ENCODE measurements around the gene ADAD2.

Gene ADAD2

GRCh38 chr16:84227548-84227947 lies 36.6 kb downstream of the ADAD2 start:
- DNase-seq: no peak

GRCh38 chr16:84228256-84228838 lies 37.4 kb downstream of the ADAD2 start:
- DNase-seq: peak; percentile 94

GRCh38 chr16:84229471-84229870 lies 38.5 kb downstream of the ADAD2 start:
- DNase-seq: no peak

DNA sequence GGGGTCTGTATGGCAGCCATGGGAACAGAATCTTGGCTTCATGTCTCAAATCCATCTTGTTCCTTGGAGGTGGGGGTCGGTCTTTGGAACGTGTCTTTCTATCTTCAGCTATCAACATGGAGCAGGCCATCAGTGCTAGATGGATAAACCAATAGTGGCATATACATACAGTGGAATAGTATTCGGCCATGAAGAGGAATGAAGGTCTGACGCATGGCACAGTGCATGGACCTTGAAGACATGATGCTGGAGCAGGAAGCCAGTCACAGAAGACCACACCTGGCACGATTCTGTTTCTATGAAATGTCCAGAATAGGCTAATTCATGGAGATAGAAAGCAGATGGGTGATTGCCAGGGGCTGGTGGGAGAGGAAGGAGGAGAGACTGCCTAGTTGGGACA lies 41.1 kb downstream of the ADAD2 start:
- no peak for DNase-seq

GRCh38 chr16:84232969-84233368 lies 42.0 kb downstream of the ADAD2 start:
- no peak for DNase-seq

DNA sequence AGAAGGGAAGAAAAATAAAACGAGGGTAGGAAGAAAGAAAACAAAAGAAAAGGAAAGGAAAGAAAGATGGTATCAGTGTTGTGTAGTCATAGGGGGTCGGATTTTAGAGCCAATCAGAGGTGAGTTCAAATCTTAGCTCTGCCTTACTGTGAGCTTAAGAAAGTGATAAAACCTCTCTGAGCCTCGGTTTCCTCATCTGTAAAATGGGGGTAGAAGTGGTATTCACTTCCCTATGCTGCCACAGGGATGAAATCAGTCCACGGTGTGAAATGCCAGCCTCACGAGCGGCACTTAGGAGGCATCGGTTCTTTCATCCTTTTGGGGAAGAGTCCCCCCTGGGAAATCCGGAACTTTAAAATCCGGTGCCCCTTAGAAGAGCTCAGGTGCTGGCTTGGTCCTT lies 42.8 kb downstream of the ADAD2 start:
- DNase-seq: no peak

GRCh38 chr16:84234321-84235241 lies 43.6 kb downstream of the ADAD2 start:
- DNase-seq: no peak

GRCh38 chr16:84236671-84237070 lies 45.7 kb downstream of the ADAD2 start:
- no peak for DNase-seq

GRCh38 chr16:84237994-84238750 lies 47.2 kb downstream of the ADAD2 start:
- no peak for DNase-seq

DNA sequence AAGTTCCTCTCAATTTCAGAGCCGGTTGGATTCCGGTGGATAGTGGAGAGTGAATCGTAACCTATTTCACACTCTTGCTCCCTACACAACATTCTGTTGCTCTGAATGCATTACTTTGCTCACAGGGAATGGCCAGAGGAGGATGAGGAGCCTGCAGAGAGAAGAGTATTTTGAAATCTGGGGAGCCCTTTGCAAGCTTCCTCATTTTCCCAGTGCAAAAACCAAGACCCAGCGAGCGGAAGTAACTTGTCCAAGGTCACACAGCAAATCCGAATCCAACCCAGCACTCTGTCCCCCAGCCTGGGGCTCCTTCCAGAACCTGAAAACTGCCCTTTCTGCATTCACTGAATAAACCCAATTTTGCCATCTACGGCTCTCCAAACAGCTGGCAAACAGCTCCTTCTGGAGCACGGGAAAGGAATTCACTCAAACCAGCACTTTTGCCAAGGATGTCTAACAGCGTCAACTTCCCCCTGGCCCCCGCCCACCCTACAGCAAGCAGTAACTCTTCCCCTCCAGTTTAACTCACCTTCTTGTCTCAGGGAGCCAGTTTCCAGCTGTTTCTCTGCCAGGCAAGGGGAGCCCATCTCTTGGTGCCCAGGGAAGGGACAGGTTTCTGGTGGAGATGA lies 48.3 kb downstream of the ADAD2 start:
- no peak for DNase-seq

- DNase-seq: no peak
Observed at GRCh38 chr16:84239909-84240308, 49.0 kb downstream of the ADAD2 start, which contains the start of gene KCNG4. Gene KCNG4, minus strand, starts transcription at chr16:84240012. Its CDS starts 2,527 bp downstream, at chr16:84237485.

GRCh38 chr16:84240455-84240854 lies 49.5 kb downstream of the ADAD2 start:
- no peak for DNase-seq

- DNase-seq: no peak
Observed at GRCh38 chr16:84241778-84242177, 50.8 kb downstream of the ADAD2 start.

DNA sequence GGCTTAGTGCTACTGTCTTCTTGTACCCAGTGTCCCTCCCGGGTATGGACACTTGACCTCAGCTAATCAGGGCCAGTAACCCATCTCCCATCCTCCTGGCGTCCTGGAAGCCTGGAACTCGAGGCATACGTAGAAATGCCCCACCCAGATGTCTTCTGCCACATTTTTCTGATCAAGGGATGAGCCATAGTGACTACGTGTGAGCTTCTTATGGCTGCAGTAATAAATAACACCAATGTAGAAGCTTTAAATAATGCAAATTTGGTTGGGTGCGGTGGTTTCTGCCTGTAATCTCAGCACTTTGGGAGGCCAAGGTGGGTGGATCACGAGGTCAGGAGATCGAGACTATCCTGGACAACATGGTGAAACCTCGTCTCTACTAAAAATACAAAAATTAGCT lies 51.9 kb downstream of the ADAD2 start:
- DNase-seq: no peak

GRCh38 chr16:84243732-84244131 lies 52.8 kb downstream of the ADAD2 start:
- DNase-seq: no peak

DNA sequence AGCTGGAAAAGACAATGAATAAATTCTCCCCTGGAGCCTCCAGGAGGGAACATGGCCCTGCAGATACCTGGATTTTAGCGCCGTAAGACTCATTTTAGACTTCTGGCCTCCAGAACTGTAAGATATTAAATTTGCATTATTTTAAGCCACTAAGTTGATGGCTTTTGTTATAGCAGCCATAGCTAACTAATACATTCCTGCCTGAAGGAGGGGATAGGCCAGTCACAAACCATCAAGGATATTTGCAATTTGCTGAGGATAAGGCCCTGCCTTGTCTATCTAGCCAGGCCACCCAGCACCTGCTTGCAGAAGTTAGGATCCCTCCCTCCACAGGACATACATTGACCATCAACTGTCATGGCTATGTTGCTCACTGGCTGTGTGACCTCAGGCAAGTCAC lies 53.8 kb downstream of the ADAD2 start:
- DNase-seq: no peak

GRCh38 chr16:84245956-84246678 lies 55.2 kb downstream of the ADAD2 start:
- no peak for DNase-seq

- DNase-seq: no peak
Observed at GRCh38 chr16:84246679-84247077, 55.7 kb downstream of the ADAD2 start.
